COR-L47 (cell line): ENCODE measurements around the gene FAM228B.
"Not testable (repeated sequence)": the region's sequence is repeated elsewhere in the genome, so short reads cannot be mapped to it uniquely, and the experiment has no call there.

Experiments
- DNase-seq: peaks from one replicate; lab custom pipeline; 2025; lab: John Stamatoyannopoulos, UW

FAM228B gene

DNA sequence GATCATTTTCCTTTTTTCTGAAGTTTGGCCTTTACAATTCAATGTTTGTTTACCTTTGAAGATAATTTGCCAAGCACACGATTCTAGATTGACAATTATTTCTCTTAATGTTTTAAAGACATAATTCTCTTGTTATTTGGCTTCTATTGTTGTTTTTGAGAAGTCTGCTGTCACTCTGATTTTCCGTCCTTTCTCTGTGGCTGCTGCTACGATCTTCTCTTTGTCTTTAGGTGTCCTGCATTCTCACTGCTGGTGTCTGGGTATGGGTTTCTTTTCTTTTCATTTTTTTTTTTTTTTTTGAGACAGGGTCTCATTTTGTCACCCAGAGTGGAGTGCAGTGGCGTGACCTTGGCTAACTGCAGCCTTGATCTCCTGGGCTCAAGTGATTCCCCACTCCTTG lies 36.4 kb downstream of the FAM228B start:
- DNase-seq: no peak

DNA sequence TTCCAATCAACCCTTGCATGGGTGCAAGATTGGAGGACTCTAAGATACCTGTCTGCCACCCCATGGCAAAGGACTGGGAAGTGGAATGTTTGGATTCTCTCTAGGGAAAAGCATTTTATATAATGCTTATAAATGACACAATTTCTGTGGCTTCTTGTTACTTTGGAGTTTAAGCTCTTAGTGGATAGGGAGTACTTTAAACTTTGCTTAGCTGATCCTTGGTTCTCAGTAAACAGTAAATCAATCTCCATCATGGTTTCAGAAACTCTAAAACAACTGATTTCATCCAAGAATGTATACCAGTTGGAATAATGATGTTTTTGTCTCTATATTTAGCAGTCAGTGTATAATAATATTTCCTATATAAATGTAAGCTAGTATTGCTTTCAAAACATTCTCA lies 37.5 kb downstream of the FAM228B start:
- no peak for DNase-seq

DNA sequence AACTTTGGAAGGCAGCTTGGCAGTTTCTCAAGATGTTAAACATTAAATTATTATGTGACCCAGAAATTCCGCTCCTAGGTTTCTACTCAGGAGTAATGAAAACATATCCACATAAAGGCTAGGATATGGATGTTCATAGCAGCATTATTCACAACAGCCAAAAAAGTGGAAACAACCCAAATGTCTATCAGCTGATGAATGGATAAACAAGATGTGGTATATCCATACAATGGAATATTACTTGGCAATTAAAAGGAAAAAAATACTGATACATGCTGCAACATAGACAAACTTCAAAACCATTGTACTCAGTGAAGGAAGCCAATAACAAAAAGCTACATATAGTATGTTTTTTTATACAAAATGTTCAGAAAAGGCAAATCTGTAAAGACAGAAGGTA lies 39.2 kb downstream of the FAM228B start:
- DNase-seq: no peak

DNA sequence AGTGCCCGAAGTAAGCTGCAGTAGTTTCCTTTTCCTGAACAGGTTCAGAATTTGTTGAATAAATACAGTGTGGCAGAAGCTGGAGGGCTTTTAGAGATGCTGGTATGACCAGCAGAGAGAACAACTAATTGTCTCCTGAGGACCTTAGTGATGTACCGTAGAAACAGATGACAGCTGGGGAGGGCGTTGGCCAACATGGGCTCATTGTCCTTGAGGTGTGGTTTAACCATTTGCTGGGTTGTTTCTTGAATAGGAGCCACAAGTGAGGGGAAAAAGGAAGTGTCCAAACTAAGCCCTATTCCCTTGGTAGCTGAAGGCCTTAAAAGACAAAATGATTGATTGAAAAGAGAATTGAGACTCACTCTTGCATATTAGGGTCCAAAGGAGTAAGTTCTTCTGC lies 39.9 kb downstream of the FAM228B start:
- no peak for DNase-seq

DNA sequence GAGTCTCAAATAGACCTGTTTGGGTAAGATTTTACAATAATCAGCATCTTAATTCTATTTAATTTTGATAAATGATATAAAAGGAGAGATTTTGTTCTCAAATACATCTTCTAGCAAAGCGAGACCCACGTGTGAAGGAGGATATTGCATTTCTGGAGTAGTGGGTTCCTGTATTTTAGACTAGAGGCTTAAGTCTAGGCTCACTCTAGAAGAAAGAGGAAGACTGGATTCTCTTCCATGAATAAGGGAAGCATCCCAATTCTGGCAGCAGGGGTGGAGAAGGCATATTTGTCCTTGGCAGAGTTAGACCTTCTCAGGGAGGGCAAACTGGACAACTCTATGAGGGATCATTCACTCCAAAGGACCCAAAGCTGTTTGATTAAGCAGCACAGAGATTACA lies 40.3 kb downstream of the FAM228B start:
- no peak for DNase-seq

DNA sequence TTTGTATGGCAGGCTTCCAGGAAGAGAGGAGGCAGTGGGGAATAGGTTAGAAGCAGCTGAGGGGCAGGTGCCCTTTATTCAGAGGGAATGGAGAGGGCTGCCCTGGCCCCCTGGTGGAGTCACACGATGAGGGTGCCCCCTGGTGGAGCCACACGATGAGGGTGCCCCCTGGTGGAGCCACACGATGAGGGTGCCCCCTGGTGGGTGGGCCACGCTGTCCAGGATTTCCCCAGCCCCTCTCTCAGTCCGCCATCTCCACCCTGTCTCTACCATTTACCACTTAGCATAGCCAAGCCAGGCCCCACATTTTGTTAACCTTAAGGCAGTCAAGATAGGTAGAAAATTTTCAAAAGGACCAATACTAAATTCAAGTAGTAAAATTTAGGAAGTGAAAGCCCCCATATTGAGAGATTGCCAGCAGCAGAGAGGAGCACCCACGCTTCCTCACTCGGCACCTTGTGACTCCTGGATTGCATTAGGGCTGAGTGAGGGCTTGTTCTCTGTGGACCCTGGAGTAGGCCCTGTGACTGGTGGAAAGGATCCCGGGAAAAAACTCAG lies 41.2 kb downstream of the FAM228B start:
- no peak for DNase-seq

DNA sequence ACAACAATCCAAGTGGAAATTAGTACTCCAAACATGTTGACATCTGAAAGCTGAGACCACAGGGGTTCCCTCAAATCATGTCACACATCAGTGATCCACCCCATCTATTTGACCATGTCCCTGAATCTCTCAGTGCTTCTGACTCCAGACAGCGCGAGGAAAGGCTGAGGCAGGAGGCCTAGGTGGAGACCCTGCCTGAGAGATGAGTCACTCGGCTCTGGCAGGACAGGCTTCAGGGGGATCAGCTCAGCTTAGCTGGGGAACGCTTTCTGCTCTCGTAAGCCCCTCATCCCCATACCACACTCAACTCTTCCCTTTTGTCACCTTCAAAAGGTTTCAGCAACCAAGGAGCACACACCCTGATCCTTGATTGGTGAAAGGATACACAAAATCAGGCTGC lies 45.8 kb downstream of the FAM228B start:
- DNase-seq: no peak

DNA sequence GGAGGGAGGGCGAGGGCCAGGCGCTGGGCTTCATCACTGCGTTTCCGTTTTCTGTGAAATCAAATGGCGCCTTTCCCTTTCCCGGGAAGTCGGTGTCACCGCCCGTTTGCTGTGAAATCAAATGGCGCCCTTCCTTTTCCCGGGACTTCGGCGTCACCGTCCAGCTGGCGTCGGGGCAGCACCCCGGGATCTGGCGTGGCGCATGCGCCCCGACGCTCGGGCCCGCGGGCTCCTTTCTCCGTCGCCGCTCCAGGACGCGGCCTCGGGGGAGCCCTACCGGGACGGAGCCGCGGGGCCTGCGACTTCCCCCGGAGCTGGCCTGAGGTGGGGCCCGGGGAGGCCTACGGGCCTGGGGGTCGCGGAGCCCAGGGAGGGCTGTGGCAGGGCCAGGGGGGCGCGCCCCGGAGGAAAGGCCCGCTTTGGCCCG lies 51.6 kb downstream of the FAM228B start, which contains the start of gene FAM228A:
Gene FAM228A (plus strand): TSS at position 203 of the 427 bp plus-strand sequence. CDS start 428 bp downstream, outside the sequence.
- DNase-seq: no peak

DNA sequence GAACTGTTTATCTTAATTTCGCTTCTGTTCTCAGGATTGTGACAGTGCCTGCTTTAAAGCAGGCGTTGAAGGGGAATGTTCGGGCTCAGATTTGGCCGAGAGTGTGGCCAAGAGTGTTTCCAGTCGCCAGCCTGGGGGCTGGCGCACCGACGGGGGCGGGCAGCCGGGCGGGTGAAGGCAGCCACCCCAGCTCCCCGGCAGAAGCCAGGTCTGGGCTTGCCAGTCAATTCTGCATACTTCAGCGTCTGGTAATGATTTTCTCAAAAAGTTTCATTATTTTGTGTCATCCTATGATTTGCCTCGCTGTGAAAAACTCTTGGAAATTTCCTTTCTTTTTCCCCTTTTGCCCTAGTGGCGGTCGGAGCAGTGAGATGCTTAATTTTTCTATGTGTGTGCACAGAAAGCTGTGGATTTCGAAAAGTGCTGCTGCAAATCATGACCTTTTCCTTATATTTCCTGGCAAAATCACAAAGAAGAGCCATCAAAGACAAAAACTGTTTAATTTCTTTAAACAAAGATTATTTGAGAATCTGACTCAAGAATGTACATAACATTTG lies 52.4 kb downstream of the FAM228B start:
- DNase-seq: no peak

DNA sequence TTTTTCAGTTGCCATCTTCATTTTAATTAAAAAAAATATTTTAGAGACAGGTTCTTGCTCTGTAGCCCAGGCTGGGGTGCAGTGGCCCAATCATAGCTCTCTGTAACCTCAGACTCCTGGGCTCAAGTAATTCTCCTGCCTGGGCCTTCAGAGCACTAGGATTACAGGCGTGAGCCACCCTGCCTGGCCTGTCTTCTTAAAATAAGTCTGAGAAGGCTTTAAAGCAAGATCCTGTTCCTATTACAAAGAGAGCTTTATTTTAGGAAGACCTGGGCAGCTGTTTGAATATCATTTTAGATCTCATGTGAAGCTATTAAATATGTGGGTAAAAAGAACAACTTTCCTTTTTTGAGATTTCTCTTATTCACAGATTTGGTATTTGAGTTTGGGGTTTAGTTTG lies 53.1 kb downstream of the FAM228B start:
- no peak for DNase-seq

DNA sequence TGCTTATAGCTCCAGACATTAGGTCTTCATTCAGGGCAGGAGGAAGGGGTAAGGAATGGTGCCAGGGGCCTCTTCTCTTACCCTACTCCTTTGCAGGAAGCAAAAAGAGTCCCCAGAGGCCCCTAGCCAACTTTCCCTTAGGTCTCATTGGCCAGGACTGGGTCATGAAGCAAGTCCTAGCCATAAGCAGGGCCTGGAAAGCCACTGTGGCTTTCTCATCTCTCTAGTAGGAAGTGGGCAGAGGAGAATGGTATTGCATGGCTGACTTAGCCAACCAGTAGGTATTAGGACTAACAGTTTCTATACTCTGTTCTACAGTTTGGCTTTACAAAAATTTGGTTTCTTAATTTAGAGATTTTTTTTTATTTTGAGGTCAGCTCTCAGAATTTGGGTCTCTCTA lies 56.4 kb downstream of the FAM228B start:
- no peak for DNase-seq

DNA sequence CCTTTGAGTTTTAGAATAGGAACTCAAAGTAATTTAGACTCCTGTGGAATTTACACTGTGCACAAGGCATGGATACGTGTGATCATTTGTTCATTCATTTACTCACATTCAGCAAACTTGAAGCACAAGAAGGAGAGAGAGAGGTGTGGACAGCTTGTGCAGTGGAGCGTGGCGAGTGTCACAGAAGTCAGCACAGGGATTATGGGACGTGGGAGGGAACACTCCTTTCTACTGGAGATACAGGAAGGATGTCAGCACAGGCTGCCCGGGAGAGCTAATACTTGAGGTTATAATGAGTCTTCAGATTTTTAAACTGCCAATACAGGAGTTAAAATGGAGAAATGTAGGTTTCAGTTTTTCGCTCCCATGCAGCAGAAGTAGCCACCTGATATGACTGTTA lies 58.6 kb downstream of the FAM228B start:
- no peak for DNase-seq

DNA sequence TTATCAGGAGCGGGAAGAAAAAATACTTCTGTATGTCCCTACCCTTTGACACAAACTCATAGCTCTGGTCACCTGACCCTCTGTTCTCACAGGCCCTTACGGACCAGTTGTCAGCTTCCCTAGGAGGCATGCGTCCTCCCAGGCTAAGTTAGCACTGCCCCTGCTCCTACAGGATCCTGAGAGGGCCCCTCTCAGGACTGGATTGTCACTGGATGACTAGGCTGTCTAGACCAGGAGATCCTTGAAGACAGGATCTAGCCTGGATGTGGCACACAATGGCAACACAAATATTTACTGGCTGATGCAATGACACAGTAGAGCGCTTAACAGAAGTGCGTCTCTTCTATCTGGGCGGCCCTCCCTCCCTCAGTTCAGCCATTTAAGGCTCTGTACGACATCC lies 59.2 kb downstream of the FAM228B start:
- no peak for DNase-seq

DNA sequence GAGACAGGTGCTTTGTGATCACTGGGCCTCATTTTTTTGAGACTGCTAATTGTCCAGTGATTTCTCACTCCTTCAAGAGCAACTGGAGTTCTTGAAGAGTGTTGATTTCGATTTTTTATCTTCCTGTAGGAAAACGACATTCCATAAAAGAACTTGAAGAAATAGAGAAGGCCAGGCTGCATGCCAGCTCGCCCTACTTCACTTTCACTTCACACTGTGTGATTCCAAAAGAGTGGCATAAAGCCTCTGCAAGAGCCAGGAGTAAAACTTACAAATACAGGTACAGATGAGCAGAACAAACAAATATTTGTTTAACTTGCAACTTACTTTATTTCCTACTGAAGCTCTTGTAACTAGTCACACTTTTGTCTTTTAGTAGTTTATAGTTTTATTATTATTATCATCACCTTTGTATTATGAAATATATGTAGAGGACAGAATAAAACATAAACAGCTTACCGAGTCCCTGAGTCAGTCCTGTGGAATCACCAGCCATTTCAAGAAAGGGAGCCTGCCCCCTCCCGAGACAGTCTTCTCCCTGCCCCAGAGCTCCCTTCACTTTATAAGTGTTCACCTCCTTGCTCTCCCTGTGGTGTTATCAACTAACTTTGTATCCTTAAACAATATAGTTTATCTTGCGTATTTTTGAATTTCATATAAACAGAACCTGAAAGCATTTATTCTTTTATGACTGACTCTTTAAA lies 60.2 kb downstream of the FAM228B start:
- no peak for DNase-seq

DNA sequence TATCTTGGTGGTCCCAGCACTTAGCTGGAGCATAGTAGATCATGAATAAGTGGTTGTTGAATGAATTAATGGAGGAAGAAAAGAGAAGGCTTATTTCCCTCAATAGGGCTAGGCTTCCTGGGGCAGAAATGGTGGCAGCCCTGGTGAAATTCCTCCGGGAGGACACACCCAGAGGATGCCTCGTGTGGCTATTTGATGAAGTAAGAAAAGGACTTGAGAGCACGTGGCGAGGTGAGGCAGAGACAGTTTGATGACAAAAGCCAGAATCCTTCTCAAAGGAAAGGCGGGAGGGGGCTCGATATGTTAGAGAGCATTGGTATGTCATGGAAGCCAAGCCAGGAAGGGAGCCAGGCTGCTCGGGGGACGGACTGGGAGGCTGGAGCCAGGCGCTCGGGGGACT lies 66.3 kb downstream of the FAM228B start:
- no peak for DNase-seq

DNA sequence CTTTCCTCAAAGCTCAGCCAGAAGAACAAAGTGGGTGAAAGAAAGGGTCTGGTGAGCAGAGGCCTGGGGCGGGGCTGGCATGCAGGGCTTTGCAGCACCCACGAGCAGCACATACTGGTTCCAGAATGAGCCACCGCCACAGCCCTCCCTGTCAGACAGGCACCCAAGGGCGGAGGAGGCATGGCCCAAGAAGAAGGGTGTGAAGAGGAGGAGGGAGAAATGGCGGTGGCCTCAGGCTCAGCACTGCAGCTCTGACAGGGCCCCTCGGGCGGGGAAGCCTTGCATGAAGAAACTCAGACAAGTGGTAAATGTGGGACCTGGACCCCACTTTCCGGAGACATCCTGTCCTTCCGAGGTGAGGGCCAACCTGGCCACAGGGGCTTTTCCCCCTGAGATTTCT lies 67.2 kb downstream of the FAM228B start:
- no peak for DNase-seq

DNA sequence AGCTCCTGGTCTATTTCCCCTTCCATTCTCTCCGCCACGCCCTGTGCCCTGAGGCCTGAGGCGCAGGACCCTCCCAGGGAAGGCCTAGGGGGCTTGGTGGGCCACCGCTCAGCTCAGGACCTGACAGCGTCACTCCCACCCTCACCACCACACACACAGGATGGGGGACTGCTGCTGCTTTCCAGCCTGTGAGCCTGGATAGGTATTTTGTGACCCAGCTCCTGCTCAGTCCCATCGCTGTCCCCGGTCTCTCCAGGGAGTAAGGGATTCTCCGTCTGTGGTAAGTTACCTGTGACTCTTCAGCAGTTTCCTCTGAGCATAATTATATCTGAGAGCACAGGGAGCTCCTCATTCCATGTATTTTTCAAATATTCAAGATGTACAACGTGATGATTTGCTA lies 67.9 kb downstream of the FAM228B start:
- DNase-seq: no peak

DNA sequence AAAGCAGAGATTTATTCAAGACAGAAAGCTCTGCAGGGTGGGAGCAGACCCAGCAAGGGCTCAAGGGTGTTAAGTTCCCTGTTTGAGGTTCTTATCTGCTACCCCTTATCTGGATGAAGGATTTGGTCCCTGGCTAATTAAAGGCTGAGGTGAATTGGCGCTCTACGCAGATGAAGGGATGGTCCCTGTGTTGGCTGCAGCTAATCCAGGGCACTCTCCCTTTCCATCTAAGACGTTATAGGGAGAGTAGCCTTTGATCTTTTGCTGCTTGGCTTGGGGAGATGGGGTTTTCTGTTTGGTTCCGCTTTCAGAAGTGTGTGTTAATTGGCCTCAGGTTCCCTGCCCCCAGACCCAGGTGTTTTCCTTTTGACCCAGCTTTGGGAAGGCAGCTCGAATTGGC lies 68.6 kb downstream of the FAM228B start:
- DNase-seq: no peak

DNA sequence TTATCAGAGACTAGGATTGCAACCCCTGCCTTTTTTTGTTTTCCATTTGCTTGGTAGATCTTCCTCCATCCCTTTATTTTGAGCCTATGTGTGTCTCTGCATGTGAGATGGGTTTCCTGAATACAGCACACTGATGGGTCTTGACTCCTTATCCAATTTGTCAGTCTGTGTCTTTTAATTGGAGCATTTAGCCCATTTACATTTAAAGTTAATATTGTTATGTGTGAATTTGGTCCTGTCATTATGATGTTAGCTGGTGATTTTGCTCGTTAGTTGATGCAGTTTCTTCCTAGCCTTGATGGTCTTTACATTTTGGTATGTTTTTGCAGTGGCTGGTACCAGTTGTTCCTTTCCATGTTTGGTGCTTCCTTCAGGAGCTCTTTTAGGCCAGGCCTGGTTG lies 73.9 kb downstream of the FAM228B start:
- DNase-seq: not testable (repeated sequence)

DNA sequence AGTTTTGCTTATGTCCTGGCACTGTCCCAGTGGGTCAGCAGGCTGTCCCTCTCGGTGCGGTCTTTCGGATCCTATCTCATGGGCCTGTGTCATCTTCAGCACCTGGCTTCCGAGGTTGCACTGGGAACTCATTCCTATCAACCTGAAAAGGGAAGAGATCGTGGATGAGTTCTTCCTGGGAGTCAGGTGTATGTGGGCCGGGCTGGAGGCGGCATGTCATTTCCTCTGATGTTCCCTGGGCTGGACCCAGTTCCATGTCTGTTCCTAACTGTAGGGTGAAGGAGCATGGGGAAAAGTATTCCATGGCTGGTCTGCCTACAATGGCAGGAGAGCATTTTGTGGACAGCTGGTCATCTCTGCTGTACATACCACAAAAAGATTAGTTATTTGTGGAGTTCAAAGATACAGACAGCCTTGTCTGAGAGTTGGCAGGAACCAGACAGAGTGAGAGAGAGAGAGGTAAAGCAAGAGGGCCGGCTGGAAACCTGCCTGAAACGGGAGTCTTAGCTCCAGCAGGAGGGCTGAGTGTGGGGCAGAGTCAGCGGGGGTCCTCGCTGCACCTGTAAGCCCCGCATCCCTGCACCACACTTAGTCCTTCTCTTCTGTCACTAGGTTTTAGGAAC lies 76.8 kb downstream of the FAM228B start:
- no peak for DNase-seq

DNA sequence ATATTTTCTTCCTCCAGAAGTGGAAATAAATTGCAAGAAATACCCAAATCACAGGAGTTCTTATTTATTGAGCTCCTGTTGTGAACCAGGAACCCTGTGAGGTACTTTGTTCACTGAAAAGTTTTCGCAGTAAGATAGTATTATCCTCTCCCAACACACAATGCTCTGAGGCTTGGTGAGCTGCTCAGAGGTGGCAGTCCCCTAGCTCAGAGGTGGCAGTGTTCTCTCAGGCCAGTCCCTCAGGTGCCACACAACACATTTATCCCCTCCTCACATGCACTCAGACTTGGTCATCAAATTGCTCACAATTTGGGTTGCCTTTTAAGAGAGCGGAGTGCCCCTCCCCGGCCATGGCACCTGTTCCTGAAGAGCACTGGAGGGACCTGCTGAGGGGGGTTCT lies 77.5 kb downstream of the FAM228B start:
- DNase-seq: no peak

DNA sequence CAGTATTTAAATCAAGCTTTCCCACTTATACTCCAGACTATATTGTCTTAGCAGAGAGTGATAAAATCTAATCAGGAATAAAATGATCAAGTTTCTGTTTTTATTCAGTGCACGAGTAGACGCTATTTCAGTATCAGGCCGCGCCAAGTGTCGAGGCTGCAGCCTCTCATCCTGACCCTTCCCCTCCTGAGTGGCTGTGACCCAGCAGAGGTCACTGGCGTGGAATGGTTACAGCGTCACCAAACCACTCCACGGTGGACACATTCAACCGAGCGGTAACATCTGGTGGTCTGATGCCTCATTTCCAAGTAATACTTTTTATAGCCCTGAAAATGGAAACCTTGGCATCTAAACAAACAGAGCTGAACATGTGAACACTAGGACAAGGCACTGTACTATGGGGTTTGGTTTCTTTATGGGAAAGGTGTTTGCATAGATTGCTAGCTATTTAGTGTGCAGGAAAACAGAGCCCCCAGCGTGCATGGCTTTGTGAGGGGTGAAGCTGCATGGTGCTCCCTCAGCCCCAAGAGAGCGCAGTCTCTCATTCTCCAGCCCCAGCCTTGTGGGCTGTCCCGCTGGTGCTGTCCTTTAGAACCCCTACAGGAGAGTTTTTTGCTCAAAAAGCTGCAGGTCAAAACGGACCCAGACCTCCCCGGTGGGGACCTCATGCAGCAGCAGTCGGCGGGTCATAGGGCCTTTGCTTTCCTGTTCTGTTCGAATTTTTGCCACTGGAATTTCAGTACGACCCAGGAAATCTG lies 79.9 kb downstream of the FAM228B start:
- no peak for DNase-seq

DNA sequence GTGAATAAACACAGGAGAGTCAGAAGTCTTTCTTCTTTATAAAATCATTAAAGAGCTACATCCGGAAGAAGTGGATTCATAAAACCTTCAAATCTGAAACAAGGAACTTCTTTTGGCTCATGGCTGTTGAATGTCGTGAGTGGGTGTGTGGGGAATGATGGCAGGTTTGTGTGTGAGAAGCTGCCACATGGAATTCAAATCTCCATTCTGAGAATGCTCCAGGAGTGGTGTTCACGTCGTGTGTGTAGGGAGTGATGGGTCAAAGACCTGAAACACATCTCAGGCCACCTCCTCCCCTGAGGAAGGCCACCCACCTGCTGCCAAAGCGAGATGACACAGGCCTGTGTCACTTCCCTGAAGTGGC lies 80.5 kb downstream of the FAM228B start:
- no peak for DNase-seq
